Measurements from ENCODE around the gene SPESP1.
A peak's percentile ranks its signal among the peaks of the same experiment; 100 is the strongest.
"Not testable (repeated sequence)": the region's sequence is repeated elsewhere in the genome, so short reads cannot be mapped to it uniquely, and the experiment has no call there.

The SPESP1 gene

GRCh38 chr15:68963719-68964118 is 33.4 kb downstream of the SPESP1 start:
- not testable (repeated sequence) for DNase-seq (ENCODE audit: low read depth)

- no peak for DNase-seq (ENCODE audit: low read depth)
These were observed 36.7 kb downstream of the SPESP1 start for GRCh38 chr15:68966996-68967395.

GRCh38 chr15:68967948-68968347 is 37.6 kb downstream of the SPESP1 start:
- DNase-seq (ENCODE audit: low read depth) = no peak

GRCh38 chr15:68969298-68969697 is 39.0 kb downstream of the SPESP1 start:
- no peak for DNase-seq (ENCODE audit: low read depth)

- DNase-seq (ENCODE audit: low read depth) = no peak
These were observed 42.1 kb downstream of the SPESP1 start for GRCh38 chr15:68972201-68973065.

GRCh38 chr15:68975651-68976160 is 45.4 kb downstream of the SPESP1 start:
- DNase-seq (ENCODE audit: low read depth) = not testable (repeated sequence)

GRCh38 chr15:68977426-68977825 is 47.1 kb downstream of the SPESP1 start:
- not testable (repeated sequence) for DNase-seq (ENCODE audit: low read depth)

- no peak for DNase-seq (ENCODE audit: low read depth)
These were observed 48.7 kb downstream of the SPESP1 start for GRCh38 chr15:68979006-68979405.

GRCh38 chr15:68979816-68980215 is 49.5 kb downstream of the SPESP1 start:
- no peak for DNase-seq (ENCODE audit: low read depth)

- DNase-seq (ENCODE audit: low read depth) = peak; percentile 17
These were observed 50.5 kb downstream of the SPESP1 start for GRCh38 chr15:68980786-68981185.

GRCh38 chr15:68981941-68982340 is 51.6 kb downstream of the SPESP1 start:
- DNase-seq (ENCODE audit: low read depth) = no peak

GRCh38 chr15:68982976-68983563 is 52.7 kb downstream of the SPESP1 start:
- no peak for DNase-seq (ENCODE audit: low read depth)

GRCh38 chr15:68983961-68984481 is 53.7 kb downstream of the SPESP1 start:
- no peak for DNase-seq (ENCODE audit: low read depth)

GRCh38 chr15:68984586-68984985 is 54.3 kb downstream of the SPESP1 start:
- no peak for DNase-seq (ENCODE audit: low read depth)

GRCh38 chr15:68985361-68985891 is 55.1 kb downstream of the SPESP1 start:
- no peak for DNase-seq (ENCODE audit: low read depth)

GRCh38 chr15:68986322-68986721 is 56.0 kb downstream of the SPESP1 start:
- no peak for DNase-seq (ENCODE audit: low read depth)

- no peak for DNase-seq (ENCODE audit: low read depth)
These were observed 56.8 kb downstream of the SPESP1 start for GRCh38 chr15:68987120-68987519.

- DNase-seq (ENCODE audit: low read depth) = no peak
These were observed 57.4 kb downstream of the SPESP1 start for GRCh38 chr15:68987676-68988075.

GRCh38 chr15:68989541-68990230 is 59.4 kb downstream of the SPESP1 start:
- DNase-seq (ENCODE audit: low read depth) = no peak

GRCh38 chr15:68990231-68990991 is 60.1 kb downstream of the SPESP1 start:
- no peak for DNase-seq (ENCODE audit: low read depth)

- DNase-seq (ENCODE audit: low read depth) = no peak
These were observed 60.7 kb downstream of the SPESP1 start for GRCh38 chr15:68990992-68991500.

Data from ELR (cell line).